Omental fat pad (tissue), 4 donors: ENCODE results near the gene MS4A8. TPM values are rescaled to one million over a fixed set of nuclear protein-coding genes. Genes with fewer than 3 reads are reported as not detected.
"Not testable (repeated sequence)": the region's sequence is repeated elsewhere in the genome, so short reads cannot be mapped to it uniquely, and the experiment has no call there.

ENCODE experiments used
- ATAC-seq: fragments of 150-250 bp; one replicate; pipeline ENCODE4 v1.9.1; 2016; ENCODE audit warnings: mild to moderate bottlenecking, moderate library complexity; ENCODE audit not compliant: low FRiP score
- DNase-seq: peaks from one replicate; pipeline ENCODE4 v3.0.0-alpha.2; 2019; ENCODE audit warnings: low spot score
- total RNA-seq, 4 donors: library from RNA; depleted of rRNA; stranded (reverse); fragments of >200 nt; gene quantifications; one replicate each; pipeline ENCODE4 v1.1.0, GENCODE V29; 2016
- TF ChIP-seq, protein P1 (sequence below), 3 donors: fragments of 450-650 bp; IDR thresholded peaks; one replicate each; pipeline ENCODE4 v1.5.1; 2016 to 2017; ENCODE audit warnings: antibody characterized with exemption in 3 of 3, mild to moderate bottlenecking in 3 of 3, moderate library complexity in 2 of 3

Gene MS4A8
- total RNA-seq, 4 donors from 2014 or later: not detected

DNA sequence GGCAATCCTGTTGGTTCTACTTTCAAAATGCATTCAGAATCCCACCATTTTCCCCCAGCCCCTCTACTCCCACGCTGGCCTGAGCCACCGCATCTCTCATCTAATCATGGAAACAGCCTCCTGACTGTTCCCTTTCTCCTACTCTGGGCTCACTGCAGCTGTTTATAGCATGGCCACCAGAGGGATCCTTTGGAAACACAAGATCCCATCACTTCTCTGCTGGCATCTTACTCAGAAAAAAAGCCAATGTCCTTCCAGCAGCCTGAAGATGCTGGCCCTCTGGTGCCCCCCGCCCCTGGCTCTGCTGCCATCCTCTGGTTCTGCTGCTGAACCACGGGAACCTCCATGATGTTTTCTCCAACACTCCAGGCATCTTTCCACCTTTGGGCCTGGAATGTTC is 11.1 kb downstream of the MS4A8 start:
- ATAC-seq: no peak
- TF ChIP-seq, protein P1, sequence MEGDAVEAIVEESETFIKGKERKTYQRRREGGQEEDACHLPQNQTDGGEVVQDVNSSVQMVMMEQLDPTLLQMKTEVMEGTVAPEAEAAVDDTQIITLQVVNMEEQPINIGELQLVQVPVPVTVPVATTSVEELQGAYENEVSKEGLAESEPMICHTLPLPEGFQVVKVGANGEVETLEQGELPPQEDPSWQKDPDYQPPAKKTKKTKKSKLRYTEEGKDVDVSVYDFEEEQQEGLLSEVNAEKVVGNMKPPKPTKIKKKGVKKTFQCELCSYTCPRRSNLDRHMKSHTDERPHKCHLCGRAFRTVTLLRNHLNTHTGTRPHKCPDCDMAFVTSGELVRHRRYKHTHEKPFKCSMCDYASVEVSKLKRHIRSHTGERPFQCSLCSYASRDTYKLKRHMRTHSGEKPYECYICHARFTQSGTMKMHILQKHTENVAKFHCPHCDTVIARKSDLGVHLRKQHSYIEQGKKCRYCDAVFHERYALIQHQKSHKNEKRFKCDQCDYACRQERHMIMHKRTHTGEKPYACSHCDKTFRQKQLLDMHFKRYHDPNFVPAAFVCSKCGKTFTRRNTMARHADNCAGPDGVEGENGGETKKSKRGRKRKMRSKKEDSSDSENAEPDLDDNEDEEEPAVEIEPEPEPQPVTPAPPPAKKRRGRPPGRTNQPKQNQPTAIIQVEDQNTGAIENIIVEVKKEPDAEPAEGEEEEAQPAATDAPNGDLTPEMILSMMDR (IDR thresholded peaks at IDR 0.05): no peak

DNA sequence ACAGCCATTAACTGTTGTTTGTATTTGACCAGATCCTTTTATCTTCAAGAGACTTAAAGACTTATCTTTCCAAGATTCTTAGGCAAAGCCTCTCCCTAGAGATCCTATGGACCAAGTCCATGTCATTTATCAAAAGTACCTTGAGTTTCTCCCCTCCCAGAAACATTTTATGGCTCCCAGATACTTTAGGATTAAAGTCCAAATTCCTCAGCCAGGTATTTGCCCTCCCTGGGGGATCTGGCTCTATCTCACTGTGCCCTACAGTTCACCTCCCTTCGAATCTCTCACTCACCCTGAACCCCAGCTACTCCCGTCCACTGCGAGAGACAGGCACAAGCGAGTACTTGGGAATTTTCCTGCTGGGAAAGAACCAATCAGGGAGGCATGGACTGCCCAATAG is 11.9 kb downstream of the MS4A8 start:
- ATAC-seq (no peak), DNase-seq (no peak)
- TF ChIP-seq, protein P1 (IDR thresholded peaks at IDR 0.05): no peak

More for the DNA sequence above, 11.1 kb downstream of the MS4A8 start:
- DNase-seq: no peak

DNA sequence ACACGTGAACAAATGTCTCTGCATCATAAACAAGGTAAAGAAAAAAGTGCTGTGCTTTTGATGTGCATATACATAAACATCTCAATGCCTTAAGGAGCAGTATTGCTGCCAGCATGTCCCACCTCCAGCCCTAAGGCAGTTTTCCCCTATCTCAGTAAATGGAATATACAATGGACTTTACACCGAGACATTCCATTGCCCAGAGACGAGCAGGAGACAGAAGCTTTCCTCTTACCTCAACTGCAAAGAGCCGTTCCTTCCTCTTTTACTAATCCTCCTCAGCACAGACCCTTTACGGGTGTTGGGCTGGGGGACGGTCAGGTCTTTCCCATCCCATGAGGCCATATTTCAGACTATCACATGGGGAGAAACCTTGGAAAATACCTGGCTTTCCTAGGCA is 14.0 kb downstream of the MS4A8 start:
- DNase-seq, ATAC-seq: not testable (repeated sequence)

- TF ChIP-seq, protein P1 (IDR thresholded peaks at IDR 0.05): no peak
- DNase-seq (no peak), ATAC-seq (no peak)
These were observed 18.5 kb downstream of the MS4A8 start for GRCh38 chr11:60717956-60718355.

GRCh38 chr11:60718524-60719316 is 19.3 kb downstream of the MS4A8 start:
- DNase-seq: no peak
- TF ChIP-seq, protein P1 (IDR thresholded peaks at IDR 0.05): no peak
- no peak for ATAC-seq

DNA sequence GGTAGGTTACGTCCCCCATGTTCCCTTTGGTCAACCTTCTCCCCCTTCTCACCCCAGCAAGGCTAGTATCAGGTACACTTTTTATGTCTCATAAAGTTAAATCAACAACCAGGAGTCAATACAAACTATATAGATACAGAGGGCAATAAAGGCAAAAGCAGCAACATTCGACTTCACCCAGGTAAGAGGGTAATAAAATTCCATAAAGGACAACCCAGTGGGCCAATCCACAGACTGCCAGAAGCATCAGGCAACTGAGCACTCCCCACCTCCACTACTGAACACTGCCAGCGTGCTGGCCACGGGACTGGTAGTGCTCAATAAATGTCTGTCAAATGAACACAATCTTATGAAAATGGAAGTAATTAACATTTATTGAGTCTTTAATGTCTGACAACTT is 20.0 kb downstream of the MS4A8 start:
- ATAC-seq: no peak
- TF ChIP-seq, protein P1 (IDR thresholded peaks at IDR 0.05): no peak
- DNase-seq: no peak

DNA sequence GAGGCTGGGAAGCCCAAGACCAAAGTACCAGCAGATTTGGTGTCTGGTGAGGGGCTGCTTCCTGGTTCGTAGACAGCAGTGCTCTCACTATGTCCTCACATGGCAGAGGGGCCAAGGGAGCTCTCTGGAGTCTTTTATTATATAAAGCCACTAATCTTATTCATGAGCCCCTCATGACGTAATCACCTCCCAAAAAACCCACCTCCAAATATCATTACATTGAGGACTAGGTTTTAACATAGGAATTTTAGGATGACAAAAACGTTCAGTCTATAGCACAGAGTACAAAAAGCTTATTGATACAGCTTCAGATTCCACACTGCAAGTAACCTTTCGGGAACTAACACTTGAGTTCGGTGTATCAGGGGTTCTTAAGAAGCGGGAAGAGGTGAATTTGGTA is 21.0 kb downstream of the MS4A8 start:
- DNase-seq (no peak), ATAC-seq (no peak)
- TF ChIP-seq, protein P1 (IDR thresholded peaks at IDR 0.05): no peak
